ENCODE results near the gene TMEM40.
"Not testable (repeated sequence)": the region's sequence is repeated elsewhere in the genome, so short reads cannot be mapped to it uniquely, and the experiment has no call there.

The TMEM40 gene

DNA sequence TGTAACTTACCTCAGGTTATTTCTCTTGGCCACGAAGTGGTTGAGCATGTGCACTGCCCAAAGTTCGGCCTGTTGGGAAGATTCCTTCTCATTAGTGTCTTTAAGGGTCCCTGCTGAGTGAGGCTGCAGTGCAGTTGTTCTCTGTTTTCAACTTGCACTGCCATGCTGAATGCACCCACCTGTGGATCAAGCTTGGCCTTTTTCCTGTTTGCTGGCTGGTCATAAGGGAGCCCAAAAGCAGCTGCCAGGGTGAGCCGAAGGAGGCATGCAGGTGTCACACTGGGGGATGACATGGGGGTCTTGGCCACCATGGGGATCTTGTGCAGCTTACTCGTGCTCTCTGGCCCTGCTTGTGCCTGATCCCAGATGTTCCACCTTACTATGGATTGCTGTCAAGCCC lies 49.0 kb downstream of the TMEM40 start:
- no peak for DNase-seq

DNA sequence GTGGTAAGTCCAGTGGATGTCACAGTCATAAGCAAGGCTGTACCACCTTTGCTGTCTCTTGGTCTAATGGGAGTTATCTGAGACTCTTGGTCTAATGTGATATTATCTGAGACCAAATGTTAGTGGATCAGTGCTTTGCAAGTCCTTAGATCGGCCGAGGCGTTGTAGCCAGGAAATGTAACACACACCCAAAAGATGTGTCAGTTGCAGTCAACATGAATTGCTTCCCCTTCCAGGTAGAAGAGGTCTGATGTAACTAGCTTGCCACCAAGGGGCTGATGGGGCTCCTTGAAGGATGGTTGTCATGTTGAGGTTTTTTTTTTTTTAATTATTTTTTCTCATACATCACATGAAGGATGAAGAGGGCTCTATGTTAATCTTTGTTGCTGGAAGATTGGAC lies 49.7 kb downstream of the TMEM40 start:
- no peak for DNase-seq

DNA sequence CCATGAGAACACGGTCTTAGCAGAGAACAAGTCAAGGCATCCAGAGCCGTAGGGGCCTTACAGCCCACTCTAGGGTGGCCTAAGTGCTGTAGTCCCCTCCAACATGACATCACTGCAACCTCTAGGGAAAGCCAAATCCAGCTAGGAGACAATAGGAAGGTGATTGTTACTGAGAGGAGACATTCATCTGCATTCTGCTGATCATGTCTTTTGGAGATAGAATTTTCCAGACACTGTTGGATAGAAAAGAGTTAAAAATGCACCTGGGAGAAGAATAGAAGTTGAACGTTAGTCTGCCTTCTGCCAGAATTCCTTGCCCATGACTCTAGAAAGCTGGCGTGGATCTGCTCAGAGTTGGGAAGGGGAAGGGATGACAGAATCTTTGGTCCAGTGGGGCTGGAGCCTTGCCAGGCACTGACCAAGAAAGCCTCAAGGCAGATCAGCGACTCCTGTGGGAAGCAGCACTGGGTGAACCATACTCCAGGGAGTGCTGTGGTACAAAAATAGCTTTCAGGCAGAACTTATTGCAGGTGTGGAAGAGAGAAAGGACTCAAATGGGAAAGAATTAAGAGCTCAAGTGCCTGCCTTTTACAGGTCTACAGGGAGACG lies 50.4 kb downstream of the TMEM40 start:
- DNase-seq, result peak; percentile 96

DNA sequence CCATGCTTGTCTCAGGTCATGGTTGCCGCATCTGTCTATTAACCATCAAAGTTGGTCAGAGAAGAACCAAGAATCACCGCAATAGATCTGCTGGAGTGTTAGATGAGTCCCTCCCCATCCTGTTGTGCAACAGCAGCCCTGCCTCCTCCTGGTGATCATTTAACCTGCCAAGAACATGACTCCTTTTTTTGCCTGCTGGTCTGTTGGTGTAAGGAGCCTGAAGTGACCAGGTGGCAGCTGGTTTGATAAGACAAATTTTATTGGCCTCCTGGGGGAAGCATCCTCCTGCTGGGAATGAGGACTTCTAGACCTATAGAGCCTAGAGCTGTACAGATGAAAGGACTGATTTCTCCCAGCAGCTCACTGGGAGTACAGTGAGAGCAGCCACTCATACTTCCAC lies 51.6 kb downstream of the TMEM40 start:
- DNase-seq, result peak; percentile 22

DNA sequence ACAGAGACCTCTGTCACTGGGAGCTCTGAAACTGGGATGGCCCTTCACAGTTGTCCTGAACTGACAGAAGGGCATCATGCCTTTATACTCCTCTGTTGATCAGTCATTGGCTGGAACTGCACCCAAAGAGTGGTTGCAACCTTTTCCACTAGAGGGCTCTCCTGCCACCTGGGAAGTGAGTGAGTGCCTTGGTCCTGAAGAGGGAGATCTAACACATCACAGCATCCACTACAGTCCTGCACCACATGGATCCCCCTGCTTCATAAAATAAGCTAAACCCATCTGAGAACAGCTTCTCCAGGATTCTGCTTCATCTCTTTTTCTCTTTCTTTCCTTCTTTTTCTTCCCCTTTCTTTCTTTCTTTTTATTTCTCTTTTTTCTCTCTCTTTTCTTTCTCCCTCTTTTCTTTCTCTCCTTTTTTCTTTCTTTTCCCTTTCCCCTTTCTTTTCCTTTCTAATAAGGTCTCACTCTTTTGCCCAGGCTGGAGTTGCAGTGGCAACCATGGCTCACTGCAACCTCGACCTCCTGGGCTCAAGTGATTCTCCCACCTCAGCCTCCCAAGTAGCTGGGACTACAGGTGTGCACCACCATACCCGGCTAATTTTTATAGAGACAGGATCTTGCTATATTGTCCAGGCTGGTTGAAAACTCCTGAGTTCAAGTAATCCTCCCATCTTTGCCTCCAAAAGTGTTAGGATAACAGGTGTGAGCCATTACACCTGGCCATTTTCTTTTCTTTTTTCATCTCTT lies 52.4 kb downstream of the TMEM40 start:
- DNase-seq, result peak; percentile 78

DNA sequence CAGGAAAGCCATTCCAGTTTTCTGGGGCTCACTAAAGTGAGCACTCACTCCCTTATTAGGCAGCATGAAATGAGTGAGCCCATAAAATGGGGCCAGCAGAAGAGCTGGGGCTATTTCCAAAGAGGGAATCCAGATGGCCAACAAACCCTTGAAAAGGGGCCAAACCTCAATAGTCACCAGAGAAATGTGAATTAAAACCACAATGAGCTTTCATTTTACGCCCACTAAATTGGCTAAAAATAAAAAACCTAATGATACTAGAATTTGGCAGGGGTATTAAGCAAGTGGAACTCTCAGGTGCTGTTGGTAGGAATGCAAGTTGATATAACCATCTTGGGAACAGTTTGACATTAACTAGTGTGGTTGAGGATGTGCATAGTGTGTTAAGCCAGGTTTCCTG lies 53.1 kb downstream of the TMEM40 start:
- DNase-seq, result peak; percentile 72

DNA sequence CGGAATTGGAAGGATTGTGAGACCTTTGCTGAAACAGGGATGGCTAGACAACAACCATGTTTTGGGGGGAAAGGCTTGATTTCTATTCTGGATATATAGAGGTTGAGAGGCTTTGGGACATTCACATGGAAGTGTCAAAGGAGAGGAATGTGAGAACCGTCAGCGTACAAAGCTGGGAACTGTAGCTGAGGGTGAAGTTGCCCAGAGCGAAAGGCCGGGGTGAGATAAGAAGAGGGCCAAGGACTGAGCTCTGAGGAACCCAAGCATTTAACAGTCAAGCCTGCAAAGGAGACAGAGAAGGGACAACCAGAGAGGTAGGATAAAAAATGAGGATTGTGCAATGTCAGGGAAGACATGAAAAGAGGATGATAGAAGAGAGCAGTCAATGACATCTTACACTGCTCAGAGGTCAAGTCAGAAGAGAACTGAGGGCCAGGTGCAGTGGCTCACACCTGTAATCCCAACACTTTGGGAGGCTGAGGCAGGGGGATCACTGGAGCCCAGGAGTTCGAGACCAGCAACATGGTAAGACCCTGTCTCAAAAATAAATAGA lies 53.6 kb downstream of the TMEM40 start:
- DNase-seq, result no peak

DNA sequence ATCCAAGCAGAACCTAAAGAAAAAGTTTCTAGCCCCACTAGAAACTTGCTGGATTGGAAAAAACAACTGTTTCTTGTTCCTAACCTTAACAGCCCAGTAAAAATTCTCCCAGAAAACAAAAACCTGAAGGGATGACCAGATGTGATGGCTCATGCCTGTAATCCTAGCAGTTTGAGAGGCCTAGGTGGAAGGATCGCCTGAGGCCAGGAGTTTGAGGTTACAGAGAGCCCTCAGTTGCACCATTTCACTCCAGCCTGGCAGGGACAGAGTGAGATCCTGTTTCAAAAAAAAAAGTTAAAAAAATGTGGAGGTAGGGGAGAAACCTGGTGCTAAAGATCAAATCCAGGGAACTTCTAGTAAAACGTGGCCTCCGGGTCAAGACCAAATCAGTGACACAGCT lies 56.6 kb downstream of the TMEM40 start:
- DNase-seq, result no peak

DNA sequence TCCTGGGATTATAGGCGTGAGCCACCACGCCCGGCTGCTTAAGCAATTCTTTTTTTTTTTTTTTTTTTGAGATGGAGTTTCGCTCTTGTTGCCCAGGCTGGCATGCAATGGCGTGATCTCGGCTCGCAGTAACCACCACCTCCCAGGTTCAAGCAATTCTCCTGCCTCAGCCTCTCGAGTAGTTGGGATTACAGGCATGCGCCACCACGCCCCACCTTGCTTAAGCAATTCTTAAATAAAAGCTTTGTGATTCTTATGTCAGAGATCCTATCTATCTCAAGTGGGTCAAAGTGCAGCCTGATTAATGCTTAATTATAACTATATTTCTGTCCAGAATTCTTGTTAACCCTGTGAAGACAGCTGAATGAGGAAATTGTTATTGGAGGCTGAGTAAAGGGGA lies 57.5 kb downstream of the TMEM40 start:
- DNase-seq, result not testable (repeated sequence)

DNA sequence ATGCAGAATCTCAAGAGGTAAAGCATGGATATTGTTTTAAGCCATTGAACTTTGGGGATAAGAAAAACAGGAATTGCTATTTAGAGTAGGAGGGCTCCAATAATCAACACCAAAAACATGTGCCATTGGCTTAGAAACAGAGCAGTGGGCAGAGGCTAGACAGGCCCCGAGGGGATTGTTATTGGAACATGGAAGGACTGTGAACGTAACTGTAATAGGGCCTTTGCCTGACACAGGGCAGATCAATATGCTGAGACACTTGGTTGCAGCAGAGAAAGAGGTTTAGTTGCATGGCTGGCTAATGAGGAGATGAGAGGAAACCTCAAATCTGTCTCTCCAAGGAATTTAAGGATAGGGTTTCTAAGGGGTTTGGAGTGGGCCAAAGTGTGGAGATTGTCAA lies 58.3 kb downstream of the TMEM40 start:
- DNase-seq, result no peak

DNA sequence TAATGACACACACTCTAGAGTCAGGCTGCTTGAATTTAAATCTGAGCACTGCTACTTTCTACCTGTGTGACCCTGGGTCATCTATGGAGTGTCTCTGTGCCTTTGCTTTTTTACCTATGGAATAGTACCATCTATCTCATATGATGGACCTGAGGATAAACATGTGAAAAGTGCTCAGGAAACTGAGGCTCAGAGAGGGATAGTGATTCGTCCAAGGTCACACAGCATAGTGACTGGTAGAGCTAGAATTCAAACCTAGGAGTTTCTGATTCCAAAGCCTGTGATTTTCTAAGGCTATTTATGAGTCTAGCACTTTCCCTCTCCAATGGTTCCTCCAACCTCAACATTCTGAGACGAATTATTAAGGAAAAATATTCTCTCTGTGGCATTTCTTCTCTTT lies 63.1 kb downstream of the TMEM40 start:
- DNase-seq, result no peak

DNA sequence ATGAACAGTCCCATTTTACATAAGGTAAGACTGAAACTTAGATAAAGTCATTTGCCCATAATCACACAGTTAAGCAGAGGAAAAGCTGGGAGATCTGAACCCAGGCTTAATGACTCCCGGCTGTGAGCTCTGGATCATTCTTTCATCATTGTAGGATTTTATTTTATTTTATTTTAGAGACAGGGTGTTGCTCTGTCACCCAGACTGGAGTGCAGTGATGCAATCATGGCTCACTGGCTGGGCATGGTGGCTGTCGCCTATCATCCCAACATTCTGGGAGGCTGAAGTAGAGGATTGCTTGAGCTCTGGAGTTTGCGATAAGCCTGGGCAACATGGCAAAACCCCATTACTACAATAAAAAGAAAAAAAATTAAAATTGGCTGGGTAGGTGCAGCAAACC lies 63.9 kb downstream of the TMEM40 start:
- DNase-seq, result no peak

DNA sequence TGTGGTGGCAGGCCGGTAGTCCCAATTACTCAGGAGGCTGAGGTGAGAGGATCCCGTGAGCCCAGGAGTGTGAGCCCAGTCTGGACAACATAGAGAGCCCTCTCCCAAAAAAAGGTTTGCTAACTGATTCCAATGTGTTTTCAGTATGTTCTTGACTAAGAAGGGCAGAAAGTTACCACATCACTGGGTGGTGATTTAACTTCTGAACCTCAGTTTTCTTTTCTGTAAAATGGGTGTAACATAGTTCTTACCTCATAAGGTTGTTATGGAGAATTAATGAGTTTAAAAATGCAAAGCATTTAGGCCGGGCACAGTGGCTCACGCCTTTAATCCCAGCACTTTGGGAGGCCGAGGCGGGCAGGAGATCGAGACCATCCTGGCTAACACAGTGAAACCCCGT lies 66.6 kb downstream of the TMEM40 start:
- no peak for DNase-seq

DNA sequence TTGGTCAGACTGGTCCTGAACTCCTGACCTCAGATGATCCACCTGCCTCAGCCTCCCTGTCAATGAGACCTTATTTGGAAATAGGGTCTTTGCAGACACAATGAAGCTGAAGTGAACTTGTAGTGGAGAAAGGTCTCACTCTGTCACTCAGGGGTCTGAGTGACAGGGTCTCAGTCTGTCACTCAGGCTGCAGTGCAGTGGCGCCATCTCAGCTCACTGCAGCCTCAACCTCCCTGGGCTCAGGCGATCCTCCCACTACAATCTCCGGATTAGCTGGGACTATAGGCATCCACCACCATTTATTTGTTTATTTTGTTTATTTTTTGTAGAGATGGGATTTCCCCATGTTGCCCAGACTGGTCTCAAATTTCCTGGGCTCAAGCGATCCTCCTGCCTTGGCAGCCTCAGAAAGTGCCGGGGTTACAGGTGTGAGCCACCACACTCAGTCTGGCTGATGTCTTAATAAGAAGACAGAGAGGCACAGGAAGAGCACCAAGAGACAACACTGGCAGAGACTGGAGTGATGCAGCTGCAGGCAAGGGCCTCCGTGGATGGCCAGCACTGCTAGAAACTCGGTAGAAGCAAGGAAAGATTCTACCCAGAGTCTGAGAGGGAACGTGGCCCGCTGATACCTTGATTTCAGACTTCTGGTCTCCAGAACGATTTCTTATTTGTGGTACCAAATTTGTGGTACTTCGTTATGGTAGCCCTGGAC lies 68.9 kb downstream of the TMEM40 start:
- no peak for DNase-seq

DNA sequence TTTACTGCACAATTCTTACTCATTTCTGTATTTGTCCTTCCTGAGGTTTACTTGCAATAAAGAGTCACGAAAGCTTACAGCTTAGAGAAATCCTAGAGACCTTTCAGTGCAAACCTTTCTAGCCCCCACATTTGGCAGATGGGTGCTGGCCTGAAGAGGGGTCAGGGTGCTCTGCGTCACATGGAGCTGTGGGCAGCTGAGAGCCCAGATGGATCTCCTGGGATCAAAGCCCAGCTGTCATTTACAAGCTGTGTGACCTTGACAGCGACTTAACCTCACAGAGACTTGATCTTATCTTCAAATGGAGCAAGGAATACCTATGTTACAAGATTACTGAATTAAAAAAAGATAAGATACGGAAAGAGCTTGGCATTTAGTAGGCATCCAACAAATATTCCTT lies 71.1 kb downstream of the TMEM40 start:
- no peak for DNase-seq

DNA sequence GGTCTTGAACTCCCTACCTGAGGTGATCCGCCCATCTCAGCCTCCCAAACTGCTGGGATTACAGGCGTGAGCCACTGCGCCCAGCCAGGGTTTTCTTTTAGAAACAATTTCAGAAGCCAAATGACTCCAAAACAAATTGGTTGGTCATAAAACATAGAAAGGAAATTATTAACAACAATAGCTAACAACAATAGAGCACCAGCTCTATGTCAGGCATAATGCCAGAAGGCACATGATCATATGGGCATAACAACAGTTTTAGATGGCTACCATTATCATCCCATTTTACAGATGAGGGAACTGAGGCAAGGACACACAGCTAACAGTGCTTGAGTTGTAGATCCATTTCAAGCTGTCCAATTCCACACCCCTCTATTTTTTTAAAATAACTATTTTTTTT lies 73.0 kb downstream of the TMEM40 start:
- no peak for DNase-seq

All from EL (cell line).